ENCODE results near the gene STIM1. TPM values are rescaled to one million over a fixed set of nuclear protein-coding genes. Genes with fewer than 3 reads are reported as not detected.
"Not testable (repeated sequence)": the region's sequence is repeated elsewhere in the genome, so short reads cannot be mapped to it uniquely, and the experiment has no call there.

Gene STIM1
- polyA plus RNA-seq, 1 donor, result 121 TPM

- no peak for DNase-seq
Measured at GRCh38 chr11:4127357-4127756, 271.9 kb downstream of the STIM1 start.

- DNase-seq, result not testable (repeated sequence)
Measured at GRCh38 chr11:4130219-4130618, 274.8 kb downstream of the STIM1 start.

GRCh38 chr11:4134806-4135205 is 279.3 kb downstream of the STIM1 start:
- no peak for DNase-seq

- no peak for DNase-seq
Measured at GRCh38 chr11:4138497-4138896, 283.0 kb downstream of the STIM1 start.

- no peak for DNase-seq
Measured at GRCh38 chr11:4140067-4140636, 284.7 kb downstream of the STIM1 start.

Other genes with a start within 250 kb of the STIM1 start
- 4.1 TPM for gene ART5, start 213.7 kb upstream of the STIM1 start, polyA plus RNA-seq (ENCODE audit: insufficient read length)
- gene ART1, start 210.5 kb upstream of the STIM1 start, polyA plus RNA-seq (ENCODE audit: insufficient read length), result 7.6 TPM
- gene CHRNA10, start 184.3 kb upstream of the STIM1 start, polyA plus RNA-seq (ENCODE audit: insufficient read length), result 5.6 TPM
- gene NUP98, start 58.1 kb upstream of the STIM1 start, polyA plus RNA-seq (ENCODE audit: insufficient read length), result 40.1 TPM
- 25.3 TPM for gene PGAP2, start 47.1 kb upstream of the STIM1 start, polyA plus RNA-seq (ENCODE audit: insufficient read length)
- 25.0 TPM for gene RHOG, start 14.7 kb upstream of the STIM1 start, polyA plus RNA-seq (ENCODE audit: insufficient read length)
- gene RRM1, start 239.1 kb downstream of the STIM1 start, polyA plus RNA-seq (ENCODE audit: insufficient read length), result 37.7 TPM

Measured in hindlimb muscle (tissue), 1 donor.